H7 (cell line): ENCODE measurements around the gene CXCR2. TPM values are rescaled to one million over a fixed set of nuclear protein-coding genes. Genes with fewer than 3 reads are reported as not detected.
"Not testable (repeated sequence)": the region's sequence is repeated elsewhere in the genome, so short reads cannot be mapped to it uniquely, and the experiment has no call there.

ENCODE experiments used
- DNase-seq: peaks from one replicate; pipeline ENCODE4 v3.0.0; 2012
- H3K27me3 ChIP-seq: 2 replicates; pipeline ENCODE4 v1.6.0; 2011; ENCODE audit warnings: mild to moderate bottlenecking, low read length; ENCODE audit not compliant: control insufficient read depth, insufficient read depth
- H3K36me3 ChIP-seq: replicated peaks from 2 replicates; pipeline ENCODE4 v1.5.1; 2011; ENCODE audit warnings: low read length; ENCODE audit not compliant: control insufficient read depth, insufficient read depth
- H3K4me3 ChIP-seq: 2 replicates; pipeline ENCODE4 v1.5.1; 2011; ENCODE audit warnings: low read depth, mild to moderate bottlenecking, control low read depth, low read length, moderate library complexity; ENCODE audit not compliant: insufficient read depth
- total RNA-seq: library from RNA; depleted of rRNA; stranded (reverse); fragments of >200 nt; shearing (Covaris generic); gene quantifications from 2 replicates; pipeline ENCODE4 v1.2.3, GENCODE V29; 2014

Gene CXCR2
- total RNA-seq, 1 experiment from 2014 or later: not detected

- DNase-seq, H3K4me3 ChIP-seq: not testable (repeated sequence)
Measured at GRCh38 chr2:218121789-218122188, 4.0 kb upstream of the CXCR2 start.

GRCh38 chr2:218122286-218122685 is 3.5 kb upstream of the CXCR2 start:
- H3K4me3 ChIP-seq, H3K36me3 ChIP-seq, DNase-seq, H3K27me3 ChIP-seq: not testable (repeated sequence)

More at GRCh38 chr2:218121789-218122188, 4.0 kb upstream of the CXCR2 start:
- not testable (repeated sequence) for H3K27me3 ChIP-seq, H3K36me3 ChIP-seq

GRCh38 chr2:218123986-218124385 is 1.8 kb upstream of the CXCR2 start:
- H3K4me3 ChIP-seq: no peak overlapping the region
- no peaks in the 10 kb centered on the region for H3K36me3 ChIP-seq
- H3K27me3 ChIP-seq: no peaks in the 10 kb centered on the region
- DNase-seq: no peak

- H3K27me3 ChIP-seq: no peaks in the 10 kb centered on the region
- DNase-seq: no peak
- no peaks in the 10 kb centered on the region for H3K36me3 ChIP-seq
- no peak overlapping the region for H3K4me3 ChIP-seq
Measured at GRCh38 chr2:218125095-218125494, 733 bp upstream of the CXCR2 start.

- peak; percentile 1 for DNase-seq
- no peaks in the 10 kb centered on the region for H3K36me3 ChIP-seq
- H3K27me3 ChIP-seq: no peaks in the 10 kb centered on the region
- H3K4me3 ChIP-seq: no peak overlapping the region
Measured at GRCh38 chr2:218127929-218128455, 2.2 kb downstream of the CXCR2 start.

GRCh38 chr2:218128781-218129457 is 3.1 kb downstream of the CXCR2 start:
- no peaks in the 10 kb centered on the region for H3K27me3 ChIP-seq
- H3K36me3 ChIP-seq: no peaks in the 10 kb centered on the region
- peak; percentile 2 for DNase-seq
- no peak overlapping the region for H3K4me3 ChIP-seq

- Histone ChIP-seq H3K27me3 (no peaks in the 10 kb centered on the region), H3K4me3 (no peak overlapping the region), H3K36me3 (no peaks in the 10 kb centered on the region)
- peak; percentile 1 for DNase-seq
Measured at GRCh38 chr2:218129458-218130135, 3.8 kb downstream of the CXCR2 start.

- H3K27me3 ChIP-seq: no peaks in the 10 kb centered on the region
- no peak for DNase-seq
- no peak overlapping the region for H3K4me3 ChIP-seq
- H3K36me3 ChIP-seq: no peaks in the 10 kb centered on the region
Measured at GRCh38 chr2:218130377-218130776, 4.5 kb downstream of the CXCR2 start.

- Histone ChIP-seq H3K27me3 (no peaks in the 10 kb centered on the region), H3K4me3 (no peak overlapping the region)
- peak; percentile 3 for DNase-seq
Measured at GRCh38 chr2:218130822-218131221, 5.0 kb downstream of the CXCR2 start.

GRCh38 chr2:218137514-218137913 is 11.7 kb downstream of the CXCR2 start:
- no peaks in the 10 kb centered on the region for H3K27me3 ChIP-seq

More at GRCh38 chr2:218130822-218131221, 5.0 kb downstream of the CXCR2 start:
- no peaks in the 10 kb centered on the region for H3K36me3 ChIP-seq

GRCh38 chr2:218138047-218138446 is 12.2 kb downstream of the CXCR2 start:
- Histone ChIP-seq H3K27me3 (no peaks in the 10 kb centered on the region), H3K36me3 (no peaks in the 10 kb centered on the region), H3K4me3 (no peak overlapping the region)
- DNase-seq: no peak

More at GRCh38 chr2:218137514-218137913, 11.7 kb downstream of the CXCR2 start:
- Histone ChIP-seq H3K36me3 (no peaks in the 10 kb centered on the region), H3K4me3 (no peak overlapping the region)
- no peak for DNase-seq

GRCh38 chr2:218145124-218145523 is 19.3 kb downstream of the CXCR2 start:
- DNase-seq: no peak
- no peaks in the 10 kb centered on the region for H3K36me3 ChIP-seq
- no peaks in the 10 kb centered on the region for H3K27me3 ChIP-seq
- H3K4me3 ChIP-seq: no peak overlapping the region

GRCh38 chr2:218146056-218146455 is 20.2 kb downstream of the CXCR2 start:
- Histone ChIP-seq H3K36me3 (no peaks in the 10 kb centered on the region), H3K4me3 (no peak overlapping the region), H3K27me3 (no peaks in the 10 kb centered on the region)
- DNase-seq: no peak

GRCh38 chr2:218149098-218149497 is 23.3 kb downstream of the CXCR2 start:
- Histone ChIP-seq H3K4me3 (no peak overlapping the region), H3K36me3 (no peaks in the 10 kb centered on the region), H3K27me3 (no peaks in the 10 kb centered on the region)
- no peak for DNase-seq

GRCh38 chr2:218149848-218150440 is 24.1 kb downstream of the CXCR2 start:
- H3K27me3 ChIP-seq: no peaks in the 10 kb centered on the region
- H3K36me3 ChIP-seq: no peaks in the 10 kb centered on the region
- no peak overlapping the region for H3K4me3 ChIP-seq
- DNase-seq: no peak
